GM23338 (cell line): Measurements from ENCODE around the gene GNAI1. TPM values are rescaled to one million over a fixed set of nuclear protein-coding genes. Genes with fewer than 3 reads are reported as not detected.

ENCODE experiments used
- ATAC-seq: fragments of 200-7000 bp; cut with Tn5 transposase; 3 replicates; pipeline ENCODE4 v1.9.1; 2020
- DNase-seq: peaks from one replicate; pipeline ENCODE4 v3.0.0-alpha.2; 2015; ENCODE audit warnings: low spot score
- H2AFZ ChIP-seq: fragments of 200-600 bp; sonication (generic); 2 replicates; pipeline ENCODE4 v1.8.0; 2016; ENCODE audit warnings: antibody characterized with exemption, mild to moderate bottlenecking, moderate library complexity
- H3F3A ChIP-seq: fragments of 200-600 bp; sonication (generic); replicated peaks from 2 replicates; pipeline ENCODE4 v1.8.0; 2017; ENCODE audit warnings: antibody characterized with exemption, mixed run types, low read depth
- H3K27ac ChIP-seq: fragments of 200-600 bp; sonication (generic); 2 replicates; pipeline ENCODE4 v1.6.1; 2016; ENCODE audit warnings: low read depth
- H3K27me3 ChIP-seq: fragments of 200-600 bp; sonication (generic); 2 replicates; pipeline ENCODE4 v1.8.0; 2016; ENCODE audit warnings: mild to moderate bottlenecking, mixed run types, moderate library complexity; ENCODE audit not compliant: insufficient read depth
- H3K36me3 ChIP-seq: fragments of 200-600 bp; sonication (generic); 2 replicates; pipeline ENCODE4 v1.8.0; 2016; ENCODE audit warnings: mild to moderate bottlenecking; ENCODE audit not compliant: insufficient read depth
- H3K4me1 ChIP-seq: fragments of 200-600 bp; sonication (generic); 2 replicates; pipeline ENCODE4 v1.8.0; 2016; ENCODE audit warnings: mild to moderate bottlenecking, moderate library complexity; ENCODE audit not compliant: insufficient read depth
- H3K4me2 ChIP-seq: fragments of 200-600 bp; sonication (generic); 2 replicates; pipeline ENCODE4 v1.7.1; 2017; ENCODE audit warnings: mixed run types
- H3K4me3 ChIP-seq: fragments of 200-600 bp; sonication (generic); 2 replicates; pipeline ENCODE4 v1.6.1; 2016; ENCODE audit warnings: mixed run types
- H3K79me2 ChIP-seq: fragments of 200-600 bp; sonication (generic); replicated peaks from 2 replicates; pipeline ENCODE4 v1.8.0; 2017; ENCODE audit warnings: mild to moderate bottlenecking; ENCODE audit not compliant: insufficient read depth
- H3K9me2 ChIP-seq: fragments of 200-600 bp; sonication (generic); 2 replicates; pipeline ENCODE4 v1.8.0; 2017; ENCODE audit not compliant: insufficient read depth
- H4K20me1 ChIP-seq: fragments of 200-600 bp; sonication (generic); replicated peaks from 2 replicates; pipeline ENCODE4 v1.8.0; 2017; ENCODE audit warnings: mild to moderate bottlenecking; ENCODE audit not compliant: insufficient read depth
- H3K27ac Mint-ChIP-seq: 2 replicates; pipeline ENCODE4 v1.8.0; 2020; ENCODE audit warnings: inconsistent platforms, mild to moderate bottlenecking, moderate library complexity, mixed read lengths
- H3K27me3 Mint-ChIP-seq: 3 replicates; pipeline ENCODE4 v1.8.0; 2022; ENCODE audit warnings: low read depth, mild to moderate bottlenecking, moderate library complexity, mixed read lengths, inconsistent platforms; ENCODE audit not compliant: insufficient read depth, poor library complexity
- H3K36me3 Mint-ChIP-seq: 3 replicates; pipeline ENCODE4 v1.8.0; 2021; ENCODE audit warnings: low read depth, mild to moderate bottlenecking, inconsistent platforms, moderate library complexity, mixed read lengths
- H3K4me1 Mint-ChIP-seq: 3 replicates; pipeline ENCODE4 v1.8.0; 2020; ENCODE audit warnings: mild to moderate bottlenecking, inconsistent platforms, mixed read lengths
- H3K4me3 Mint-ChIP-seq: 3 replicates; pipeline ENCODE4 v1.8.0; 2021; ENCODE audit warnings: moderate library complexity, mild to moderate bottlenecking, inconsistent platforms, mixed read lengths
- H3K9me3 Mint-ChIP-seq: 3 replicates; pipeline ENCODE4 v1.8.0; 2020; ENCODE audit warnings: moderate library complexity, mild to moderate bottlenecking, inconsistent platforms, mixed read lengths
- CREB1 ChIP-seq: fragments of 250-450 bp; sonication (Bioruptor Pico); IDR thresholded peaks from 2 replicates; pipeline ENCODE4 v1.5.0; 2020; ENCODE audit warnings: low read depth, mild to moderate bottlenecking, moderate library complexity
- EZH2 ChIP-seq: fragments of 200-600 bp; sonication (generic); IDR thresholded peaks from one replicate; pipeline ENCODE4 v1.8.0; 2017; ENCODE audit warnings: antibody characterized with exemption, mild to moderate bottlenecking, low read depth; ENCODE audit not compliant: unreplicated experiment
- EZH2phosphoT487 ChIP-seq: fragments of 200-600 bp; sonication (generic); IDR thresholded peaks from one replicate; pipeline ENCODE4 v1.8.1; 2018; ENCODE audit warnings: antibody characterized with exemption; ENCODE audit not compliant: unreplicated experiment
- JUNB ChIP-seq: IDR thresholded peaks from one replicate; pipeline ENCODE4 v1.6.1; 2016; ENCODE audit warnings: antibody characterized with exemption; ENCODE audit not compliant: unreplicated experiment
- POLR2AphosphoS5 ChIP-seq: IDR thresholded peaks from 2 replicates; pipeline ENCODE4 v1.6.1; 2016; ENCODE audit warnings: antibody characterized with exemption, low read depth
- STAT1 ChIP-seq: IDR thresholded peaks from one replicate; pipeline ENCODE4 v1.6.1; 2016; ENCODE audit warnings: antibody characterized with exemption; ENCODE audit not compliant: unreplicated experiment
- ZNF114 ChIP-seq: fragments of 250-450 bp; sonication (Bioruptor Pico); IDR thresholded peaks from 2 replicates; pipeline ENCODE4 v1.5.0; 2020; ENCODE audit warnings: mild to moderate bottlenecking, moderate library complexity
- ZNF331 ChIP-seq: fragments of 250-450 bp; sonication (Bioruptor Pico); IDR thresholded peaks from 2 replicates; pipeline ENCODE4 v1.5.0; 2020; ENCODE audit warnings: low read depth, mild to moderate bottlenecking, moderate library complexity
- polyA plus RNA-seq: library from polyadenylated mRNA; unstranded; fragments of >200 nt; fragmentation: Nextera tagmentation; extraction: Ambion mirVana; gene quantifications from 2 replicates; pipeline ENCODE4 v1.2.1, GENCODE V29; 2016
- total RNA-seq: library from RNA; depleted of rRNA; stranded (reverse); fragments of >200 nt; shearing (Covaris generic); gene quantifications from 2 replicates; pipeline ENCODE4 v1.2.3, GENCODE V29; 2014
- TF ChIP-seq, protein P1 (sequence below): fragments of 250-450 bp; sonication (Bioruptor Pico); IDR thresholded peaks from 2 replicates; pipeline ENCODE4 v1.5.0; 2020; ENCODE audit warnings: mild to moderate bottlenecking, moderate library complexity
- TF ChIP-seq, protein P2 (sequence below), 2 experiments: fragments of 200-600 bp in 1 of 2; sonication (generic) in 1 of 2; conservative IDR thresholded peaks; 2 replicates each; pipeline versions ENCODE4 v1.5.1 to v1.6.1; 2016 to 2017; ENCODE audit warnings: antibody characterized with exemption in 2 of 2, low read depth in 2 of 2, mild to moderate bottlenecking in 2 of 2, moderate library complexity in 1 of 2

GNAI1 gene
- total and polyA plus RNA-seq, 2 experiments from 2014 or later, result 31.3 to 36.9 TPM

DNA sequence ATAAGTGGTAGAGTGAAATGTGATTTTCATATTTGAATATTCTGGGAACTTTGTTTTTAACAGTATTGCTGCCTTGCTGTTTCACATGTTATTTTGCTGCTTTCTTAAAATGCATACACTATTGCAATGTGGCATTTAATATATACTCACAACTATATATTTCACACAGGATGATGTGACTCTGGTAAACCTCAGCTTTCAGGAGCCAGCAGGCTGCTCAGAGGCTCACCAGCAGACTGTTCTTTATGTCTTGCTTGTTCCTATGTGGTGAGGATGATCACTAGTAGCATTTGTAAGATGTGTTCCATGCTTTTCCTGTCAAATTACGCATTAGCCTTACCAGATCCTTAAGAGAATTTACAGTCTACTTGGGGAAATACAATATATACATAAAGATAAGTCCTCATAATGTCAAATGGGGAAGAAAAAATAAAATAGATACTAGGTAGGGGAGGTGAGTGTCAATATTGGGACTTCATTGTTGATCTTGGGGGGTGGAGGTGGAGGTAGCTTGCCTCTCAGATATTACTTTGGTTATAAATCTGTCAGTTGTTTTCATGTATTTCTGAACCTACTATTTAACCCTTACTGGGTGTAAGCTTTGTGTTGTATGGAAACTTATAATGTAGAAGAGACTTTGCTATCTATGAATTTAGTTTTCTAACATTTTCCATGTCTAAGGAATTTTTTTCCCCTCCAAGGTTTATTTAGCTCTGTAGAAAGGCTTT, 8.4 kb downstream of the GNAI1 start (continued):
- TF ChIP-seq, protein P1, sequence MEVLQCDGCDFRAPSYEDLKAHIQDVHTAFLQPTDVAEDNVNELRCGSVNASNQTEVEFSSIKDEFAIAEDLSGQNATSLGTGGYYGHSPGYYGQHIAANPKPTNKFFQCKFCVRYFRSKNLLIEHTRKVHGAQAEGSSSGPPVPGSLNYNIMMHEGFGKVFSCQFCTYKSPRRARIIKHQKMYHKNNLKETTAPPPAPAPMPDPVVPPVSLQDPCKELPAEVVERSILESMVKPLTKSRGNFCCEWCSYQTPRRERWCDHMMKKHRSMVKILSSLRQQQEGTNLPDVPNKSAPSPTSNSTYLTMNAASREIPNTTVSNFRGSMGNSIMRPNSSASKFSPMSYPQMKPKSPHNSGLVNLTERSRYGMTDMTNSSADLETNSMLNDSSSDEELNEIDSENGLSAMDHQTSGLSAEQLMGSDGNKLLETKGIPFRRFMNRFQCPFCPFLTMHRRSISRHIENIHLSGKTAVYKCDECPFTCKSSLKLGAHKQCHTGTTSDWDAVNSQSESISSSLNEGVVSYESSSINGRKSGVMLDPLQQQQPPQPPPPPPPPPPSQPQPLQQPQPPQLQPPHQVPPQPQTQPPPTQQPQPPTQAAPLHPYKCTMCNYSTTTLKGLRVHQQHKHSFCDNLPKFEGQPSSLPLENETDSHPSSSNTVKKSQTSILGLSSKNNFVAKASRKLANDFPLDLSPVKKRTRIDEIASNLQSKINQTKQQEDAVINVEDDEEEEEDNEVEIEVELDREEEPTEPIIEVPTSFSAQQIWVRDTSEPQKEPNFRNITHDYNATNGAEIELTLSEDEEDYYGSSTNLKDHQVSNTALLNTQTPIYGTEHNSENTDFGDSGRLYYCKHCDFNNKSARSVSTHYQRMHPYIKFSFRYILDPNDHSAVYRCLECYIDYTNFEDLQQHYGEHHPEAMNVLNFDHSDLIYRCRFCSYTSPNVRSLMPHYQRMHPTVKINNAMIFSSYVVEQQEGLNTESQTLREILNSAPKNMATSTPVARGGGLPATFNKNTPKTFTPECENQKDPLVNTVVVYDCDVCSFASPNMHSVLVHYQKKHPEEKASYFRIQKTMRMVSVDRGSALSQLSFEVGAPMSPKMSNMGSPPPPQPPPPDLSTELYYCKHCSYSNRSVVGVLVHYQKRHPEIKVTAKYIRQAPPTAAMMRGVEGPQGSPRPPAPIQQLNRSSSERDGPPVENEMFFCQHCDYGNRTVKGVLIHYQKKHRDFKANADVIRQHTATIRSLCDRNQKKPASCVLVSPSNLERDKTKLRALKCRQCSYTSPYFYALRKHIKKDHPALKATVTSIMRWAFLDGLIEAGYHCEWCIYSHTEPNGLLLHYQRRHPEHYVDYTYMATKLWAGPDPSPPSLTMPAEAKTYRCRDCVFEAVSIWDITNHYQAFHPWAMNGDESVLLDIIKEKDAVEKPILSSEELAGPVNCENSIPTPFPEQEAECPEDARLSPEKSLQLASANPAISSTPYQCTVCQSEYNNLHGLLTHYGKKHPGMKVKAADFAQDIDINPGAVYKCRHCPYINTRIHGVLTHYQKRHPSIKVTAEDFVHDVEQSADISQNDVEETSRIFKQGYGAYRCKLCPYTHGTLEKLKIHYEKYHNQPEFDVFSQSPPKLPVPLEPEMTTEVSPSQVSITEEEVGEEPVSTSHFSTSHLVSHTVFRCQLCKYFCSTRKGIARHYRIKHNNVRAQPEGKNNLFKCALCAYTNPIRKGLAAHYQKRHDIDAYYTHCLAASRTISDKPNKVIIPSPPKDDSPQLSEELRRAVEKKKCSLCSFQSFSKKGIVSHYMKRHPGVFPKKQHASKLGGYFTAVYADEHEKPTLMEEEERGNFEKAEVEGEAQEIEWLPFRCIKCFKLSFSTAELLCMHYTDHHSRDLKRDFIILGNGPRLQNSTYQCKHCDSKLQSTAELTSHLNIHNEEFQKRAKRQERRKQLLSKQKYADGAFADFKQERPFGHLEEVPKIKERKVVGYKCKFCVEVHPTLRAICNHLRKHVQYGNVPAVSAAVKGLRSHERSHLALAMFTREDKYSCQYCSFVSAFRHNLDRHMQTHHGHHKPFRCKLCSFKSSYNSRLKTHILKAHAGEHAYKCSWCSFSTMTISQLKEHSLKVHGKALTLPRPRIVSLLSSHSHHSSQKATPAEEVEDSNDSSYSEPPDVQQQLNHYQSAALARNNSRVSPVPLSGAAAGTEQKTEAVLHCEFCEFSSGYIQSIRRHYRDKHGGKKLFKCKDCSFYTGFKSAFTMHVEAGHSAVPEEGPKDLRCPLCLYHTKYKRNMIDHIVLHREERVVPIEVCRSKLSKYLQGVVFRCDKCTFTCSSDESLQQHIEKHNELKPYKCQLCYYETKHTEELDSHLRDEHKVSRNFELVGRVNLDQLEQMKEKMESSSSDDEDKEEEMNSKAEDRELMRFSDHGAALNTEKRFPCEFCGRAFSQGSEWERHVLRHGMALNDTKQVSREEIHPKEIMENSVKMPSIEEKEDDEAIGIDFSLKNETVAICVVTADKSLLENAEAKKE (CRISPR knock-in tag), result no peak
- TF ChIP-seq POLR2AphosphoS5, result no peak

DNA sequence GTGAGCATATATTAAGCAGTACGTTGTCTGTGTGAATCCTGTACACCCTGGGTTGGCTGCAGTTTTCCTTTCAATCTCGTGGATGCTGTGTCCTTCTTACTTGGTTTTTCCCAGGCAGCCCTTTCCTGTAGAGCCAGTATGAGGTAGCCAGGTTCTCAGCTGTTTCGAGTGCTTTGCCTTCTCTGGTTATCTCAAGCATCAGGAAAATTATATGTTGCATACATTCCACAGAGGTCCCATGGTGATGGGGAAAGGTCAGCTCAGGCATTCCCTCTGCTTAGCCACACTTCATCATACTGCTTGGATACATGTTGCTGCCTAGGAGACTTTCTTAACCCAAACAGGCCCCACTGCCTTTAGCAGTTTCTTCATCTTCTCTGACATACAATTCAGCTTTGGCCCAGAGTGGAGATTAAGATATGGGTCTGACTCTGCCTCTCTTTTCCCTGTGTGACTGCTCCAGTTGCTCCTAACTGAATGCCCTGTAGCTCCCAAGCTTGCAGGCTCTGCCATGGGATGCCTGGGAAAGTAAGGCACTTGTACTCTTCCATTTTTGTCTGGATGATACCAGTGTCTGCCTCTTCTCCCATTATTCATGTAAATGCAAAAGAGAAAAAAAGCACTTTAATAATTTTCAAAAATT, 11.3 kb downstream of the GNAI1 start:
- Histone ChIP-seq H3K4me2 (no peak overlapping the region), H3K27me3 (no peaks in the 10 kb centered on the region), H3F3A (no peaks in the 10 kb centered on the region), H3K9me2 (no peaks in the 10 kb centered on the region), H2AFZ (no peak overlapping the region), H4K20me1 (peaks cover 3% of the 10 kb centered on the region), H3K4me1 (peaks cover 34% of the 10 kb centered on the region), H3K79me2 (peaks cover 100% of the 10 kb centered on the region), H3K36me3 (no peaks in the 10 kb centered on the region), H3K4me3 (no peak overlapping the region), H3K27ac (no peak overlapping the region)
- H3K27ac Mint-ChIP-seq, result no peak overlapping the region
- ATAC-seq (peak; percentile 57), DNase-seq (no peak)
- H3K36me3 Mint-ChIP-seq, result peaks cover 3% of the 10 kb centered on the region; the same call in 2 of the 3 replicates
- peaks cover 51% of the 10 kb centered on the region for H3K4me1 Mint-ChIP-seq
- H3K4me3 Mint-ChIP-seq, result no peak overlapping the region
- H3K27me3 Mint-ChIP-seq, result peaks cover 3% of the 10 kb centered on the region
- H3K9me3 Mint-ChIP-seq, result peaks cover 3% of the 10 kb centered on the region; the same call in 2 of the 3 replicates
- TF ChIP-seq, protein P2, sequence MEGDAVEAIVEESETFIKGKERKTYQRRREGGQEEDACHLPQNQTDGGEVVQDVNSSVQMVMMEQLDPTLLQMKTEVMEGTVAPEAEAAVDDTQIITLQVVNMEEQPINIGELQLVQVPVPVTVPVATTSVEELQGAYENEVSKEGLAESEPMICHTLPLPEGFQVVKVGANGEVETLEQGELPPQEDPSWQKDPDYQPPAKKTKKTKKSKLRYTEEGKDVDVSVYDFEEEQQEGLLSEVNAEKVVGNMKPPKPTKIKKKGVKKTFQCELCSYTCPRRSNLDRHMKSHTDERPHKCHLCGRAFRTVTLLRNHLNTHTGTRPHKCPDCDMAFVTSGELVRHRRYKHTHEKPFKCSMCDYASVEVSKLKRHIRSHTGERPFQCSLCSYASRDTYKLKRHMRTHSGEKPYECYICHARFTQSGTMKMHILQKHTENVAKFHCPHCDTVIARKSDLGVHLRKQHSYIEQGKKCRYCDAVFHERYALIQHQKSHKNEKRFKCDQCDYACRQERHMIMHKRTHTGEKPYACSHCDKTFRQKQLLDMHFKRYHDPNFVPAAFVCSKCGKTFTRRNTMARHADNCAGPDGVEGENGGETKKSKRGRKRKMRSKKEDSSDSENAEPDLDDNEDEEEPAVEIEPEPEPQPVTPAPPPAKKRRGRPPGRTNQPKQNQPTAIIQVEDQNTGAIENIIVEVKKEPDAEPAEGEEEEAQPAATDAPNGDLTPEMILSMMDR (conservative IDR thresholded peaks at IDR 0.05; ENCODE audit: low read depth in 2 of 2), result no peak
- TF ChIP-seq ZNF114 (CRISPR knock-in tag) (no peak), EZH2phosphoT487 (no peak), JUNB (no peak), ZNF331 (CRISPR knock-in tag) (no peak), CREB1 (CRISPR knock-in tag) (no peak), STAT1 (no peak), POLR2AphosphoS5 (no peak), EZH2 (no peak)
